Esophagus squamous epithelium (tissue), 4 donors: Measurements from ENCODE around the gene TMEM38B.
"Not testable (repeated sequence)": the region's sequence is repeated elsewhere in the genome, so short reads cannot be mapped to it uniquely, and the experiment has no call there.

Experiments
- CTCF ChIP-seq, 6 experiments: fragments of 450-650 bp in 4 of 6; fragments of 200-600 bp in 2 of 6; sonication (generic) in 2 of 6; IDR thresholded peaks; one replicate each; pipeline ENCODE4 v1.5.1; 2016 to 2019; ENCODE audit warnings: antibody characterized with exemption in 6 of 6, mild to moderate bottlenecking in 4 of 6, moderate library complexity in 4 of 6
- POLR2A ChIP-seq, 4 donors: fragments of 450-650 bp; IDR thresholded peaks; one replicate each; pipeline ENCODE4 v1.6.1; 2017; ENCODE audit warnings: antibody characterized with exemption in 4 of 4, mild to moderate bottlenecking in 4 of 4, moderate library complexity in 3 of 4

- TF ChIP-seq CTCF, POLR2A (IDR thresholded peaks at IDR 0.05): not testable (repeated sequence)
Measured at GRCh38 chr9:105783495-105783872, 89.1 kb downstream of the TMEM38B start.
